Measurements from ENCODE around the gene TTC7B. TPM values are rescaled to one million over a fixed set of nuclear protein-coding genes. Genes with fewer than 3 reads are reported as not detected.

The TTC7B gene
- total RNA-seq, 1 donor from 2014 or later: 40.4 TPM

DNA sequence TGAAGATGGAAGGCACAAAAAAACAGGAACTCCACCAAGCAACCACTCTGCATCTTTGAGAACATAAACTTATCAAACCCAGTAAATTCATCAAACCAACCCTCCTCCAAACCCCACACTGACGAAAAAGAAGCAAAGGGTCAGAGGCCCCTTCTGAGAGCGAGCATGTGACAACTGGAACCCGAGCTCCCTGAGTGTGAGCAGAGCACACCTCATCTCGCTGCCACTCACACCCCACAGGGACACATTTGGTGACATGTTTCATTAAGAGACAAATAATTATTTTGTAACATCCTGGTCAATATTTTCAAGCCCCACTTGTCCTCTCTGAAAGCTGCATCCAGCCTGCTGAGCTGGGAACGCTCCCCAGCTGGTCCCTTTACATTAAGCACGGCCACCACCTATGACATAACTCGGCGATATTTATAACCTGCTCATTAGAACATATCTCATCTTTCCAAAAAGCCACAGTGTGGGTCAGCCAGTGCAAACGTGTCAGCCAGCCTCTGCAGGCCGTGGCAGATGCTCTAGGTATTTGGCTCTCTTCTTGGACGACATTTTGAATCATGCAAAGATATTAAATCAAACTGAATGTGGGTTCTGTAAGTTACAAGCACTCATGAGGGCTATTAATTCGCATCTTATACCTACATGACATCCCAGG is 120.1 kb downstream of the TTC7B start:
- no peaks in the 10 kb centered on the region for H3K27me3 Mint-ChIP-seq
- H3K27ac Mint-ChIP-seq: no peak overlapping the region
- H3K4me3 Mint-ChIP-seq: no peak overlapping the region
- peaks cover 5% of the 10 kb centered on the region for H3K36me3 Mint-ChIP-seq
- no peak for DNase-seq (ENCODE audit: extremely low spot score, unreplicated experiment)
- H3K9me3 Mint-ChIP-seq: no peaks in the 10 kb centered on the region
- H3K4me1 Mint-ChIP-seq (ENCODE audit: unreplicated experiment): peaks cover 27% of the 10 kb centered on the region
- TF ChIP-seq, protein P1, sequence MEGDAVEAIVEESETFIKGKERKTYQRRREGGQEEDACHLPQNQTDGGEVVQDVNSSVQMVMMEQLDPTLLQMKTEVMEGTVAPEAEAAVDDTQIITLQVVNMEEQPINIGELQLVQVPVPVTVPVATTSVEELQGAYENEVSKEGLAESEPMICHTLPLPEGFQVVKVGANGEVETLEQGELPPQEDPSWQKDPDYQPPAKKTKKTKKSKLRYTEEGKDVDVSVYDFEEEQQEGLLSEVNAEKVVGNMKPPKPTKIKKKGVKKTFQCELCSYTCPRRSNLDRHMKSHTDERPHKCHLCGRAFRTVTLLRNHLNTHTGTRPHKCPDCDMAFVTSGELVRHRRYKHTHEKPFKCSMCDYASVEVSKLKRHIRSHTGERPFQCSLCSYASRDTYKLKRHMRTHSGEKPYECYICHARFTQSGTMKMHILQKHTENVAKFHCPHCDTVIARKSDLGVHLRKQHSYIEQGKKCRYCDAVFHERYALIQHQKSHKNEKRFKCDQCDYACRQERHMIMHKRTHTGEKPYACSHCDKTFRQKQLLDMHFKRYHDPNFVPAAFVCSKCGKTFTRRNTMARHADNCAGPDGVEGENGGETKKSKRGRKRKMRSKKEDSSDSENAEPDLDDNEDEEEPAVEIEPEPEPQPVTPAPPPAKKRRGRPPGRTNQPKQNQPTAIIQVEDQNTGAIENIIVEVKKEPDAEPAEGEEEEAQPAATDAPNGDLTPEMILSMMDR (conservative IDR thresholded peaks at IDR 0.05): no peak

DNA sequence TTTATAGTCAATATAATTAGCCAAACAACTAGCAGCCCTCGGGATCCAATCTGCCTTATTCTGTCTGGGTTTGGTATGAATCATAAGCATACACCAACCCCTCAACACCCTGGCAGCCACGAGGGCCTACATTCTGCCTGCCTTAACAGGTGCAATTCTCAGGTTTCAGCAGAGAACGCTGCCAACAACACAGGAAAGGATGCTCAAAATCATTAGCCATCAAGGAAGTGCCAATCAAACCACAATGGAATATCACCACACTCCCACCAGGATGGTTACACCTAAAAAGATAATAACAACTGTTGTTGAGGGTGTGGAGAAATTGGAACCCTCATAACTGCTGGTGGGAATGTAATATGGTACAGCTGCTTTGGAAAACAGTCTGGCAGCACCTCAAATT is 122.8 kb downstream of the TTC7B start:
- Mint-ChIP-seq H3K27ac (no peak overlapping the region), H3K4me3 (no peak overlapping the region), H3K36me3 (peaks cover 8% of the 10 kb centered on the region), H3K4me1 (ENCODE audit: unreplicated experiment) (peaks cover 27% of the 10 kb centered on the region), H3K9me3 (no peaks in the 10 kb centered on the region), H3K27me3 (no peaks in the 10 kb centered on the region)
- no peak for DNase-seq (ENCODE audit: extremely low spot score, unreplicated experiment)
- TF ChIP-seq, protein P1 (conservative IDR thresholded peaks at IDR 0.05): no peak

DNA sequence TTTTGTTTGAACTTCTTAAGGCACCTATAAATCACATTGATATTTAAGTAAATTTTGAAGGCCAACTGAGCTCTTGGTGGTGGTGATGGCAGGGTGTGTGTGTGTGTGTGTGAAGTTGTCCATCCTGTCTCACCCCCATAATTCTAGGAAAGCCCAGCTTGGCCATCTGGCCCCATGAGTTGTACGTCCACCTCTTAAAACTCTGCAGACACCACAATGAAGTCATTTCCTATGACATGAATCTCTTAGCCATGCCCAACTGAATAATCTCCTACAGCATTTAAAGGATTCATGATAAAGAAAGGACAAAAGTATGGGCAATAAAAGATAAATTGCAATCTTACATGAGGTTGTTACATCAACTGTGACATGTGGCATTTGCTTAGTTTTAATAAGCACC is 123.4 kb downstream of the TTC7B start:
- Mint-ChIP-seq H3K4me1 (ENCODE audit: unreplicated experiment) (peaks cover 22% of the 10 kb centered on the region), H3K27me3 (no peaks in the 10 kb centered on the region), H3K27ac (no peak overlapping the region), H3K9me3 (no peaks in the 10 kb centered on the region), H3K36me3 (peaks cover 8% of the 10 kb centered on the region), H3K4me3 (no peak overlapping the region)
- DNase-seq (ENCODE audit: extremely low spot score, unreplicated experiment): no peak
- TF ChIP-seq, protein P1 (conservative IDR thresholded peaks at IDR 0.05): no peak

DNA sequence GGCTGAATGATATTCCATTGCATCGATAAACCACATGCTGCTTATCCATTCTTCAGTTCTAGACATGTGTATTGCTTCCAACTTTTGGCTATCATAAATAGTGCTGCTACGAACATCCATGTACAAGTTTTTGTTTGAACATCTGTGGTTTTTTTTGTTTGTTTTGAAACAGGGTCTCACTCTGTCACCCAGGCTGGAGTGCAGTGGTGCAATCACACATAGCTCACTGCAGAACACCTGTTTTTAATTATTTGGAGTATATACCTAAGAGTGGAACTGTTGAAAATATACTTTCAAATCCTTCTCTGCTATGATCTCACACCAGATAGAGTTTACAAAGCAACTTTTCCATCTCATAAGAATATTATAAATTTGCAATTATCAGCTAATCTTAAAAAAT is 124.2 kb downstream of the TTC7B start:
- TF ChIP-seq, protein P1 (conservative IDR thresholded peaks at IDR 0.05): no peak
- H3K4me3 Mint-ChIP-seq: no peak overlapping the region
- peaks cover 13% of the 10 kb centered on the region for H3K36me3 Mint-ChIP-seq
- no peaks in the 10 kb centered on the region for H3K27me3 Mint-ChIP-seq
- no peak overlapping the region for H3K27ac Mint-ChIP-seq
- DNase-seq (ENCODE audit: extremely low spot score, unreplicated experiment): no peak
- H3K9me3 Mint-ChIP-seq: no peaks in the 10 kb centered on the region
- H3K4me1 Mint-ChIP-seq (ENCODE audit: unreplicated experiment): peaks cover 15% of the 10 kb centered on the region

DNA sequence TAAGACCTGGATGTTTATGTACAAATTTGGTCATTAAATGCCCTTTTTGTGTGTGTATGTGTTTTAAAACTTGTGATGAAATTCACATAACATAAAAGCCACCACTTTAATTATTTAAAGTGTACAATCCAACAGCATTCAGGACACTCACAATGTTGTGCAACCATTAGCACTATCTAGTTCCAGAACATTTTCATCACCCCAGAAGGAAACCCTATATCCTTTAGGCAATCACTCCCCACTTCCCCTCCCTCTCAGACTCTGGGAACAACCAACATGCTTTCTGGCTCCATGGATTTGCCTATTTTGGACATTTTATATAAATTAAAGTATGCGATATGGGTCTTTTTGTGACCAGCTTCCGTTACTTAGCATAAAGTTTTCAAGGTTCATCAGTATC is 124.6 kb downstream of the TTC7B start:
- Mint-ChIP-seq H3K4me1 (ENCODE audit: unreplicated experiment) (peaks cover 11% of the 10 kb centered on the region), H3K4me3 (no peak overlapping the region), H3K9me3 (no peaks in the 10 kb centered on the region), H3K27me3 (no peaks in the 10 kb centered on the region), H3K36me3 (peaks cover 15% of the 10 kb centered on the region), H3K27ac (no peak overlapping the region)
- TF ChIP-seq, protein P1 (conservative IDR thresholded peaks at IDR 0.05): no peak
- DNase-seq (ENCODE audit: extremely low spot score, unreplicated experiment): no peak

All from type B pancreatic cell (in vitro differentiated cells).